Liver (tissue), 9 donors: ENCODE data around the gene HOXB8. TPM values are rescaled to one million over a fixed set of nuclear protein-coding genes. Genes with fewer than 3 reads are reported as not detected.

Source experiments
- DNase-seq: peaks from one replicate; pipeline ENCODE4 v3.0.0-alpha.2; 2017; ENCODE audit warnings: low spot score
- H3K27ac ChIP-seq, 2 donors: one replicate each; pipeline ENCODE4 v1.7.0; 2013; ENCODE audit warnings: inconsistent platforms in 2 of 2, low read length in 2 of 2, control low read depth in 1 of 2, low read depth in 1 of 2, mild to moderate bottlenecking in 1 of 2
- H3K27me3 ChIP-seq, 4 donors: one replicate each; pipeline versions ENCODE4 v1.6.1 to v1.7.0; 2013; ENCODE audit warnings: low read length in 3 of 4, inconsistent platforms in 1 of 4, mild to moderate bottlenecking in 1 of 4, moderate library complexity in 1 of 4; ENCODE audit not compliant: control insufficient read depth in 4 of 4, insufficient read depth in 4 of 4
- H3K36me3 ChIP-seq, 4 donors: one replicate each; pipeline versions ENCODE4 v1.6.1 to v1.7.0; 2013; ENCODE audit warnings: low read length in 3 of 4, mild to moderate bottlenecking in 3 of 4, low read depth in 1 of 4, moderate library complexity in 1 of 4; ENCODE audit not compliant: control insufficient read depth in 4 of 4, insufficient read depth in 3 of 4
- H3K4me1 ChIP-seq, 4 donors: one replicate each; pipeline versions ENCODE4 v1.6.1 to v1.7.0; 2013; ENCODE audit warnings: low read length in 3 of 4, mild to moderate bottlenecking in 3 of 4, moderate library complexity in 1 of 4; ENCODE audit not compliant: control insufficient read depth in 4 of 4, insufficient read depth in 4 of 4
- H3K4me3 ChIP-seq, 3 donors: one replicate each; pipeline versions ENCODE4 v1.6.1 to v1.7.0; 2013; ENCODE audit warnings: low read length in 3 of 3, control low read depth in 1 of 3, low read depth in 1 of 3, mild to moderate bottlenecking in 1 of 3
- H3K9ac ChIP-seq, 2 donors: one replicate each; pipeline ENCODE4 v1.7.0; 2013; ENCODE audit warnings: low read length in 2 of 2, mild to moderate bottlenecking in 2 of 2, moderate library complexity in 2 of 2, control low read depth in 1 of 2, low read depth in 1 of 2
- H3K9me3 ChIP-seq, 4 donors: one replicate each; pipeline versions ENCODE4 v1.6.1 to v1.7.0; 2013; ENCODE audit warnings: low read length in 3 of 4; ENCODE audit not compliant: control insufficient read depth in 4 of 4
- EGR1 ChIP-seq, 2 donors: IDR thresholded peaks; 2 replicates each; pipeline ENCODE4 v1.6.1; 2016 to 2018; ENCODE audit warnings: antibody characterized with exemption in 2 of 2, low read depth in 2 of 2
- FOXA1 ChIP-seq: IDR thresholded peaks from 2 replicates; pipeline ENCODE4 v1.6.1; 2016; ENCODE audit warnings: antibody characterized with exemption
- FOXA2 ChIP-seq: IDR thresholded peaks from 2 replicates; pipeline ENCODE4 v1.6.1; 2016; ENCODE audit warnings: antibody characterized with exemption
- GABPA ChIP-seq, 2 donors: IDR thresholded peaks in 1 of 2; conservative IDR thresholded peaks in 1 of 2; 2 replicates each; pipeline ENCODE4 v1.6.1; 2016; ENCODE audit warnings: antibody characterized with exemption in 2 of 2, mild to moderate bottlenecking in 1 of 2, moderate library complexity in 1 of 2
- HNF4A ChIP-seq, 2 donors: conservative IDR thresholded peaks; 2 replicates each; pipeline ENCODE4 v1.6.1; 2016; ENCODE audit warnings: antibody characterized with exemption in 2 of 2, mild to moderate bottlenecking in 2 of 2
- HNF4G ChIP-seq: IDR thresholded peaks from 2 replicates; pipeline ENCODE4 v1.6.1; 2016; ENCODE audit warnings: antibody characterized with exemption
- JUND ChIP-seq, 2 donors: IDR thresholded peaks; 2 replicates each; pipeline ENCODE4 v1.6.1; 2016; ENCODE audit warnings: antibody characterized with exemption in 2 of 2
- NR2F2 ChIP-seq: IDR thresholded peaks from 2 replicates; pipeline ENCODE4 v1.6.1; 2016; ENCODE audit warnings: antibody characterized with exemption
- RAD21 ChIP-seq, 2 donors: IDR thresholded peaks; 2 replicates each; pipeline ENCODE4 v1.6.1; 2016; ENCODE audit warnings: antibody characterized with exemption in 2 of 2, mild to moderate bottlenecking in 2 of 2
- RXRA ChIP-seq, 2 donors: IDR thresholded peaks; 2 replicates each; pipeline ENCODE4 v1.6.1; 2017 to 2018; ENCODE audit warnings: antibody characterized with exemption in 2 of 2, mild to moderate bottlenecking in 1 of 2
- SP1 ChIP-seq: IDR thresholded peaks from 2 replicates; pipeline ENCODE4 v1.6.1; 2018; ENCODE audit warnings: antibody characterized with exemption, mild to moderate bottlenecking
- TAF1 ChIP-seq: conservative IDR thresholded peaks from 2 replicates; pipeline ENCODE4 v1.6.1; 2016; ENCODE audit warnings: antibody characterized with exemption, mild to moderate bottlenecking
- YY1 ChIP-seq: IDR thresholded peaks from 2 replicates; pipeline ENCODE4 v1.6.1; 2016; ENCODE audit warnings: antibody characterized with exemption, mild to moderate bottlenecking
- WGBS: extraction: QIAGEN DNeasy Blood & Tissue Kit; methylation state at CpG from one replicate; pipeline ENCODE4 v1.1.7; 2013; 5-methylcytosine and 5-hydroxymethylcytosine counted together
- polyA plus RNA-seq, 2 donors: library from polyadenylated mRNA; stranded (reverse) in 1 of 2; unstranded in 1 of 2; fragments of 200-250 nt in 1 of 2; fragments of >200 nt in 1 of 2; fragmentation: Nextera tagmentation in 1 of 2; extraction: Ambion mirVana in 1 of 2; gene quantifications; one replicate each; pipeline versions ENCODE4 v1.2.1 to v1.2.3, GENCODE V29; 2013 to 2015
- total RNA-seq, 2 donors: library from RNA; depleted of rRNA; stranded (reverse); fragments of >200 nt; gene quantifications; one replicate each; pipeline ENCODE4 v1.2.3, GENCODE V29; 2014
- TF ChIP-seq, protein P1 (sequence below): IDR thresholded peaks from 2 replicates; pipeline ENCODE4 v1.6.1; 2016; ENCODE audit warnings: antibody characterized with exemption
- TF ChIP-seq, protein P2 (sequence below): IDR thresholded peaks from 2 replicates; pipeline ENCODE4 v1.6.1; 2016; ENCODE audit warnings: antibody characterized with exemption
- TF ChIP-seq, protein P3 (sequence below): IDR thresholded peaks from 2 replicates; pipeline ENCODE4 v1.6.1; 2016; ENCODE audit warnings: antibody characterized with exemption
- TF ChIP-seq, protein P4 (sequence below): IDR thresholded peaks from 2 replicates; pipeline ENCODE4 v1.6.1; 2016; ENCODE audit warnings: antibody characterized with exemption, mild to moderate bottlenecking
- TF ChIP-seq, protein P5 (sequence below): fragments of 150-350 bp; IDR thresholded peaks from 2 replicates; pipeline ENCODE4 v1.5.1; 2017; ENCODE audit warnings: improper control_type of control experiment, low read depth, low read length; ENCODE audit not compliant: missing input control
- donor health status: healthy.
- donor health status: healthy.
- donor health status: healthy.
- donor health status: healthy.
- donor health status: healthy.

The HOXB8 gene
- total and polyA plus RNA-seq, 4 donors: not detected

DNA sequence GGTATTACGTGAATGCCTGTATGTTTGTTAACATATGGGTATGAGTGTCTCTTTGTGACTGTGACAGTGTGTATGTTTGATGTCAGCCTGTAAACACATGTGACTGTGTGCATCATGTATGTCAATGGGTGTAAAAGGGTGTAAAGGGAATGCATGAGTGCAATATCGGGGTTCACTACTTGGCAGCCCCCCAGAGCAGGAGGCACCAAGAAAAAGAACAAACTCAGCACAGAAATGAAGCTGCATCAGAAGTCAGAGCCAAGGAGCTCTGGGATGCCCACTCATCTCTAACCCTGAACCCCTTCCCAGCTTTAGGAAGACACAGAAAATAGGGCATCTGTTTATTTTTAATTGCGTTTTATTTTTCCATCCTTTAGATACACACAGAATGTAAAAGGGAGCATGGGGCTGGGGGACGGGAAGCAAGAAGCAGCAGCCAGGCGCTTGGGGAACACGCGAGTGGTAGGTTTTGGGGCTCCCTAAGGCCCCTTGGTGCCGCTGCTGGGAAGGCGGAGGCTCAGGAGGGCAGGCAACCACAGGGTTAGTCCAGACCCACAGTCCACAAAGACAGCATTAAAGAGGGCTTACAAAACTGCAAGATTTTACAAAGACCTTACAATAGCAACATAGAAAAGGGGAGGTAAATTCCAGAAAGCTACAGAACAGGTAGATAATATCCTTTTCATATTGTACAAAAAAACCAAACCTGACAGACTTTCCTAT, 8.0 kb downstream of the HOXB8 start:
- H3K9me3 ChIP-seq: no peaks in the 10 kb centered on the region
- whole genome bisulfite sequencing: 43% methylated on average over 9 of the region's 9 CpGs
- H3K9ac ChIP-seq: no peak overlapping the region
- no peak overlapping the region for H3K27ac ChIP-seq
- no peaks in the 10 kb centered on the region for H3K36me3 ChIP-seq
- no peak for DNase-seq
- peaks cover 0 to 10% (median 5%) of the 10 kb centered on the region in 4 donors for H3K4me1 ChIP-seq
- no peak for TF ChIP-seq RXRA (IDR thresholded peaks at IDR 0.05)
- TF ChIP-seq, protein P1, sequence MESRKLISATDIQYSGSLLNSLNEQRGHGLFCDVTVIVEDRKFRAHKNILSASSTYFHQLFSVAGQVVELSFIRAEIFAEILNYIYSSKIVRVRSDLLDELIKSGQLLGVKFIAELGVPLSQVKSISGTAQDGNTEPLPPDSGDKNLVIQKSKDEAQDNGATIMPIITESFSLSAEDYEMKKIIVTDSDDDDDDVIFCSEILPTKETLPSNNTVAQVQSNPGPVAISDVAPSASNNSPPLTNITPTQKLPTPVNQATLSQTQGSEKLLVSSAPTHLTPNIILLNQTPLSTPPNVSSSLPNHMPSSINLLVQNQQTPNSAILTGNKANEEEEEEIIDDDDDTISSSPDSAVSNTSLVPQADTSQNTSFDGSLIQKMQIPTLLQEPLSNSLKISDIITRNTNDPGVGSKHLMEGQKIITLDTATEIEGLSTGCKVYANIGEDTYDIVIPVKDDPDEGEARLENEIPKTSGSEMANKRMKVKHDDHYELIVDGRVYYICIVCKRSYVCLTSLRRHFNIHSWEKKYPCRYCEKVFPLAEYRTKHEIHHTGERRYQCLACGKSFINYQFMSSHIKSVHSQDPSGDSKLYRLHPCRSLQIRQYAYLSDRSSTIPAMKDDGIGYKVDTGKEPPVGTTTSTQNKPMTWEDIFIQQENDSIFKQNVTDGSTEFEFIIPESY: no peak
- no peak for TF ChIP-seq TAF1
- TF ChIP-seq JUND (IDR thresholded peaks at IDR 0.05): no peak
- TF ChIP-seq, protein P2, sequence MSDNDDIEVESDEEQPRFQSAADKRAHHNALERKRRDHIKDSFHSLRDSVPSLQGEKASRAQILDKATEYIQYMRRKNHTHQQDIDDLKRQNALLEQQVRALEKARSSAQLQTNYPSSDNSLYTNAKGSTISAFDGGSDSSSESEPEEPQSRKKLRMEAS: no peak
- TF ChIP-seq HNF4G: no peak
- TF ChIP-seq, protein P3, sequence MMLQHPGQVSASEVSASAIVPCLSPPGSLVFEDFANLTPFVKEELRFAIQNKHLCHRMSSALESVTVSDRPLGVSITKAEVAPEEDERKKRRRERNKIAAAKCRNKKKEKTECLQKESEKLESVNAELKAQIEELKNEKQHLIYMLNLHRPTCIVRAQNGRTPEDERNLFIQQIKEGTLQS: no peak
- TF ChIP-seq, protein P4, sequence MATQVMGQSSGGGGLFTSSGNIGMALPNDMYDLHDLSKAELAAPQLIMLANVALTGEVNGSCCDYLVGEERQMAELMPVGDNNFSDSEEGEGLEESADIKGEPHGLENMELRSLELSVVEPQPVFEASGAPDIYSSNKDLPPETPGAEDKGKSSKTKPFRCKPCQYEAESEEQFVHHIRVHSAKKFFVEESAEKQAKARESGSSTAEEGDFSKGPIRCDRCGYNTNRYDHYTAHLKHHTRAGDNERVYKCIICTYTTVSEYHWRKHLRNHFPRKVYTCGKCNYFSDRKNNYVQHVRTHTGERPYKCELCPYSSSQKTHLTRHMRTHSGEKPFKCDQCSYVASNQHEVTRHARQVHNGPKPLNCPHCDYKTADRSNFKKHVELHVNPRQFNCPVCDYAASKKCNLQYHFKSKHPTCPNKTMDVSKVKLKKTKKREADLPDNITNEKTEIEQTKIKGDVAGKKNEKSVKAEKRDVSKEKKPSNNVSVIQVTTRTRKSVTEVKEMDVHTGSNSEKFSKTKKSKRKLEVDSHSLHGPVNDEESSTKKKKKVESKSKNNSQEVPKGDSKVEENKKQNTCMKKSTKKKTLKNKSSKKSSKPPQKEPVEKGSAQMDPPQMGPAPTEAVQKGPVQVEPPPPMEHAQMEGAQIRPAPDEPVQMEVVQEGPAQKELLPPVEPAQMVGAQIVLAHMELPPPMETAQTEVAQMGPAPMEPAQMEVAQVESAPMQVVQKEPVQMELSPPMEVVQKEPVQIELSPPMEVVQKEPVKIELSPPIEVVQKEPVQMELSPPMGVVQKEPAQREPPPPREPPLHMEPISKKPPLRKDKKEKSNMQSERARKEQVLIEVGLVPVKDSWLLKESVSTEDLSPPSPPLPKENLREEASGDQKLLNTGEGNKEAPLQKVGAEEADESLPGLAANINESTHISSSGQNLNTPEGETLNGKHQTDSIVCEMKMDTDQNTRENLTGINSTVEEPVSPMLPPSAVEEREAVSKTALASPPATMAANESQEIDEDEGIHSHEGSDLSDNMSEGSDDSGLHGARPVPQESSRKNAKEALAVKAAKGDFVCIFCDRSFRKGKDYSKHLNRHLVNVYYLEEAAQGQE: no peak
- TF ChIP-seq RAD21 (IDR thresholded peaks at IDR 0.05): no peak
- no peak for TF ChIP-seq SP1
- TF ChIP-seq, protein P5, sequence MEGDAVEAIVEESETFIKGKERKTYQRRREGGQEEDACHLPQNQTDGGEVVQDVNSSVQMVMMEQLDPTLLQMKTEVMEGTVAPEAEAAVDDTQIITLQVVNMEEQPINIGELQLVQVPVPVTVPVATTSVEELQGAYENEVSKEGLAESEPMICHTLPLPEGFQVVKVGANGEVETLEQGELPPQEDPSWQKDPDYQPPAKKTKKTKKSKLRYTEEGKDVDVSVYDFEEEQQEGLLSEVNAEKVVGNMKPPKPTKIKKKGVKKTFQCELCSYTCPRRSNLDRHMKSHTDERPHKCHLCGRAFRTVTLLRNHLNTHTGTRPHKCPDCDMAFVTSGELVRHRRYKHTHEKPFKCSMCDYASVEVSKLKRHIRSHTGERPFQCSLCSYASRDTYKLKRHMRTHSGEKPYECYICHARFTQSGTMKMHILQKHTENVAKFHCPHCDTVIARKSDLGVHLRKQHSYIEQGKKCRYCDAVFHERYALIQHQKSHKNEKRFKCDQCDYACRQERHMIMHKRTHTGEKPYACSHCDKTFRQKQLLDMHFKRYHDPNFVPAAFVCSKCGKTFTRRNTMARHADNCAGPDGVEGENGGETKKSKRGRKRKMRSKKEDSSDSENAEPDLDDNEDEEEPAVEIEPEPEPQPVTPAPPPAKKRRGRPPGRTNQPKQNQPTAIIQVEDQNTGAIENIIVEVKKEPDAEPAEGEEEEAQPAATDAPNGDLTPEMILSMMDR: no peak
- TF ChIP-seq HNF4A (conservative IDR thresholded peaks at IDR 0.05): no peak
- TF ChIP-seq NR2F2: no peak
- TF ChIP-seq FOXA2: no peak
- no peak for TF ChIP-seq EGR1 (IDR thresholded peaks at IDR 0.05; ENCODE audit: low read depth in 2 of 2)
- no peak for TF ChIP-seq FOXA1
- TF ChIP-seq GABPA (IDR thresholded peaks at IDR 0.05 in 1 of 2, conservative IDR thresholded peaks at IDR 0.05 in 1 of 2): no peak
- no peak for TF ChIP-seq YY1
- H3K4me3 ChIP-seq: no peak overlapping the region
- H3K27me3 ChIP-seq: peaks cover 0 to 29% (median 15%) of the 10 kb centered on the region in 4 donors
